NCI-H2029 treated with DMSO at 0.1 percent for 48 hours (cell line): ENCODE data around the gene SMC4.
"Not testable (repeated sequence)": the region's sequence is repeated elsewhere in the genome, so short reads cannot be mapped to it uniquely, and the experiment has no call there.

Experiments used
- DNase-seq: peaks from one replicate; lab custom pipeline; 2025; lab: John Stamatoyannopoulos, UW

SMC4 gene

DNA sequence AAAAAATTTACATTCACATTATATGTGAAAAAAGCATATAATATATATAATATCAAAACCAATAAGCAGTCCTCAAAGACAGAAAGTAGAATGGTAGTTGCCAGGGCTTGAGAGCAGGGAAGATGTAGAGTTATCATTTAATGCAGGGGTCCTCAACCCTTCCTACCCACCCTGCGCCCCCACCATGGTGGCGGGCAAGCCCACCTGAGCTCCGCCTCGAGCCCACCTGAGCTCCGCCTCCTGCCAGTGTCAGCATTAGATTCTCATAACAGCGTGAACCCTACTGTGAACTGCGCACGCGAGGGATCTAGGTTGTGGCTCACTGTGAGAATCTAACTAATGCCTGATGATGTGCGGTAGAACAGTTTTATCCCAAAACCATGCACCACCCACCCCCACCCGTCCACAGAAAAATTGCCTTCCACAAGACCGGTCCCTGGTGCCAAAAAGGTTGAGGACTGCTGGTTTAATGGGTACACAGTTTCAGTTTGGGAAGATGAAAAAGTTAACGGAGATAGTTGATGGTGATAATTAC is 47.1 kb downstream of the SMC4 start:
- no peak for DNase-seq

DNA sequence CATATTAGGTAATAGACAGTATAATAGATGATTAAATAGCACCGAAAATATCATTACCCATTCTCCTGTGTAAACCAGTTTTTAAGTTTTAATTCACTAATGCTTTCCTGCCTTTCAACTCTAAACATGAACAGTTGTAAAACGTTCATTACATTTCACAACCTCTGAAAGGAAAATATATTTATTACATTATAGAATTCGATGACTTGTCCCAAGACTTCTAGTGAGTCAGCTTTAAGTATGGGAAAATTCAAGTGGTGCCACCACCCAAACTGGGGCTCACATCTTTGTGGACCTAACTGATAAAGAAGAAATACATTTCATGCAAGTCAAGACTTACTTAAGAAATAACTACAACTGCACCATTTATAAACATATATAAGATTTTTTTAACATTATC is 48.1 kb downstream of the SMC4 start:
- DNase-seq = no peak

- peak; percentile 62 for DNase-seq
Measured at GRCh38 chr3:160448845-160449635, 49.6 kb downstream of the SMC4 start.

GRCh38 chr3:160449636-160450598 is 50.5 kb downstream of the SMC4 start, which contains the start of gene TRIM59:
Gene TRIM59 (minus strand): TSS chr3:160449786. CDS start chr3:160439183, 10,603 bp downstream.
- peak; percentile 75 for DNase-seq

- no peak for DNase-seq
Measured at GRCh38 chr3:160450846-160451245, 51.4 kb downstream of the SMC4 start.

DNA sequence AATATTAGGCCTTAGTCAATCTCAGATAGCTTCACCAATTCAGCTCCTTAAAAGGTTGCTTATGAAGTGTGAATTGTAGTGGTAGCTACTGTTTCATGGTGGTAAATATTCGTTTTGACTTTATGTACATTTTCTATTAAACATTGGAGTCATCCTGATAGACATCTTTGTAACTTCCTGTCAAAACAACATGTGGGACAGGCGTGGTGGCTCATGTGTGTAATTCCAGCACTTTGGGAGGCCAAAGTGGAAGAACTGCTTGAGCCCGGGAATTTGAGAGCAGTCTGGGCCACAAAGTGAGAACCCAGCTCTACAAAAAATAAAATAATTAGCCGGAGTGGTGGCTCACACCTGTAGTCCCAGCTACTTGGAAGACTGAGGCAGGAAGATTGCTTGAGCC is 52.2 kb downstream of the SMC4 start:
- no peak for DNase-seq

- DNase-seq = not testable (repeated sequence)
Measured at GRCh38 chr3:160452251-160452650, 52.8 kb downstream of the SMC4 start.

DNA sequence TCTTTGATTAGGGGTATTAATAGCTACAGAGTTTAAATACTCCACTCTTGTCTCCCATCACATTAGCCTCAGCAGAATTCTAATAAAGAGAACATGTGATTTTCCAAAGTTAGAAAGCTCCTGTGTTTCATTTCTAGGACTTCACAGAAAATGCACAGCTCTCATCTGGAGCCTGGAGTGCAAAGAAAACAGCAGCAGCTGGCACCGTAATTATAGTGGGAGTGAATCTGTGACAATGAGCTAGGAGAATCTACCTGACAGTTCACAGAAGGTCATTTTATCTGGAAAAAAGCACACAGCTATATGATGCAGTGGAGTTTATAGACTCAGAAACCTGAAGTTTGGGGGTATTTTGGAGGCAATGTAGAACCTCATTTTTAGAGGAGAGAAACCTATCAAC is 55.5 kb downstream of the SMC4 start:
- no peak for DNase-seq

DNA sequence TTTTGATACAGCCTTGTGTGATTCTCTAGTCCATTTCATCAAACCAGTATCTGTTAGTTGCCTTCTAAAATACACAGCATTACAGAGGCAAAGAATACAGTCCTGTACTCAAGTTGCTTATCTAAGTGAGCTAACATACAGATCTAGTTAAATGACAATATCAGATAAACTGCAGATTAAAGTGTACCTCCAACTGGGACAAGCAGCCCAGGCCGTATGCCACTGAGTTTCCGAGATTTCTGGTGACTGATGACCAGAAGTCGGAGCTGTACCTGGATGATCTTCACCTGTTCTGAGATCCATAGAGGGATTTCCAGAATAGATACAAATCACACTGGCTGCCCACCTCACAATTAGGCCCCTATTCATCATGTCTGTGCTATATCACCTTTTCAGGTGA is 56.4 kb downstream of the SMC4 start:
- DNase-seq = no peak

- DNase-seq = no peak
Measured at GRCh38 chr3:160458151-160458550, 58.7 kb downstream of the SMC4 start.

DNA sequence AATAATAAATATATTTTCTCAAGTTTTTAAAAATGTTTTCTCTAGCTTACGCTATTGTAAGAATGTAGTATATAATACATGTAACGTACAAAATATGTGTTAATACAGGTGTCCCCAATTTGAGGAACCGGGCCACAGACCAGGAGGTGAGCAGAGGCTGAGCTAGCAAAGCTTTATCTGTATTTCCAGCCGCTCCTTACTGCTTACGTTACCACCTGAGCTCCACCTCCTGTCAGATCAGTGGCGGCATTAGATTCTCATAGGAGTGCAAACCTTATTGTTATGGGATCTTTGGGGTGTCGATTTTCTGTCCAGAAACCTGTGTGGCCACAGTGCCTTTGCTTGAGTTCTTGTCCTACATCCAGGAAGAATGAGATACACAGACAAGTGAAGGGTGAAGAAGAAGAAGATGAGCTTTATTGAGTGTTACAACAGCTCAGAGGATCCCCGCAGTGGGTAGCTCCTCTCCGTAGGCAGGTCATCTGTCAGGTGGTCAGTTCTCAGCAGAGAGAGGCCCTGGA is 60.1 kb downstream of the SMC4 start:
- DNase-seq = no peak

GRCh38 chr3:160460033-160460432 is 60.6 kb downstream of the SMC4 start:
- no peak for DNase-seq

DNA sequence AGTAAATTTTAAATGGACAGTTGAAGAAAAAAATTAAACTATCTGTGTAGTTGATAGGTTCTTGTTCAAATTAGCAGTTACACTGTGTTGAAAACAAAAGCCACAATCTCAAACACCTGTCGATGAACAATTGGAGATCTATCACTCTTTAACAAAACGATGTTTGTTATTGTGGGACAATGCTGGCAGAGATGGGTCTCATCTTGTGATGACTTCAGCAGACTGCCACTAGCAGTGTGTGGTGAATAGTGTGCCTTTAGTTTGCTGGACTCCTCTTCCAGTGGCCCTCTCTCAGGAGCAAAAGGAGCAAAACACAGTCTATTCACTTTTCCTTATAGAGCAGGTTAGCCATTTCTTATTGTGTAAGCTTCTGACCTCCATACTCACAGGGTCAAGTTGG is 64.9 kb downstream of the SMC4 start:
- DNase-seq = no peak

DNA sequence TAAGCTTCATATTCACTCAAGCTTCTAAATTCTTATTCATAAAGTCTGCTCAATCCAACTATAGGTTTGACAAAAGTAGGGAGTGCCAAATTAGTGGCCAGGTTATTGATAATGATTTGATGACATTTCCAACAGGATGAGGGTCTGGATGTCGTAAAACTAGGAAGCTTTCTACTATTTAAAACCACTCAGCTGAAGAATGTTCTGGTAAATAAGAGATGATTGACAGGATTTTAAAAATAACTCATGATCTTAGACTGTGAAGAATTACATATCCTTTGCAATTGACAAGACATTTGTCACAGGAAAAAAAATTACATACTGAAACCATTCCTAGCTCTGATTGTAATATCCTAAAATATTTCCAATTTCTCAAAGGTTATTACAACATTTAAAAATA is 65.5 kb downstream of the SMC4 start:
- DNase-seq = no peak

DNA sequence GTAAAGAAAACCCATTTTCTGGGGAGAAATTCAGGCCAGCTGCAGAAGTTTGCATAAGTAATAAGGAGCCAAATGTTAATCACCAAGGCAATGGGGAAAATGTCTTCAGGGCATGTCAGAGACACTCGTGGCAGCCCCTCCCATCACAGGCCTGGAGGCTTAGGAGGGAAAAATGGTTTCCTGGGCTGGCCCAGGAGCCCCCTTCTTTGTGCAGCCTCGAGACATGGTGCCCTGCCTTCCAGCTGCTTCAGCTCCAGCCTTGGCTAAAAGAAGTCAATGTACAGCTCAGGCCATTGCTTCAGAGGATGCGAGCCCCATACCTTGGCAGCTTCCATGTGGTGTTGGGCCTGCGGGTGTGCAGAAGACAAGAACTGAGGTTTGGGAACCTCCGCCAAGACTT is 70.7 kb downstream of the SMC4 start:
- no peak for DNase-seq

GRCh38 chr3:160471892-160472291 is 72.4 kb downstream of the SMC4 start:
- DNase-seq = no peak

DNA sequence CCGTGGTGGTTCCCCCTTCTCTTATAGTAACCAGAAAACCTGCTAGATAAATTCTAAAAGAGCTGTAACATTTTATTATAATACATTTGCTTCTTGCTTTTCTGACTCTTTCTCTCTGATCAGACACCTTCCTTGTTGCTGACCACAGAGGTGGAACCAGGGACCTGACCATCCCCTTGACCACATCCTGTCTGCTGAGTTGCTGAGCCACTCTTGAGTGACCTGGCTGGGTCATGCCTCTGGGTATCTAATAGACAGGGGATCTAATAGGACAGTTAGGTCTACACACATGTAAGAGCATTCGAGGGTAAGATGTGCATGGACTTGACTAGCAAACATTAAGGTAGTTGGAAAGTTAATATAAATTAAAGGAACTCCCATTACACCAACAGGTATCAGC is 72.9 kb downstream of the SMC4 start:
- DNase-seq = no peak

DNA sequence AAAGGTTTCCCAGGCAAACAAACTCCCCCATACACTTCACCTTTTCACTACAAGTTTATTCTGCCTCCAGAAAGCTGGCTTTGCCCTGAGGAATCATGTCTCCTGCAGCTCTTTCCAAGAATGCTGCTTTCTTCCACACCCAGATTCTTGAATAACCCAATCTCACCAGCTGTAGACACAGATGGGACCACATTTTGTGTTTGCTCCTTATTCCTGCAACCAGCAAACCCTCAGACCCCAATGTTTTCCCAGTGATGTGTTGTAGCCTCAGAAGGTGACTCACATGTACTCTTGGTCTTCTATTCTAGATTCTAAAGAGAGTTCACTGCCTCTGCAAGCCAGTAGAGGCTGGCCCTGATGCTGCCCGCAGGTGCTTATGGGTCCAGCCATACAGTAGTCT is 73.8 kb downstream of the SMC4 start:
- DNase-seq = no peak

DNA sequence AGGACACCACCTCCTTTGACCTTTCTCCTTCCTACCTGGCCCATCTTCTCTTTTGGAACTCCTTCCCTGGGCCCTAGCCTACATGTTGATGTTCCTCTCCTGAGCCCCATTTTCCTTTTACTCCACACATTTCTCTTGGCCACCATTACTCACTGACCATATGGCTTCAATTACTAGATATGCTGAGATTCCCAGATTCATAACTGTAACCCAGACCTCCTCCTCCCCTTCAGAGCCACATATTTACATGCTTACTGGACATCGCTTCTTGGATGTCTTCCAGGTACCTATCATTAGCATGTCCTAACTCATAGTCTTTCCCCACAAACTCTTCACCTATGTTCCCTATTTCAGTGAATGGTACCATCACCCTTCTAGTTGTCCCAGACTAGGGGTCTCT is 74.5 kb downstream of the SMC4 start:
- DNase-seq = no peak

GRCh38 chr3:160474416-160474838 is 75.0 kb downstream of the SMC4 start:
- DNase-seq = no peak

DNA sequence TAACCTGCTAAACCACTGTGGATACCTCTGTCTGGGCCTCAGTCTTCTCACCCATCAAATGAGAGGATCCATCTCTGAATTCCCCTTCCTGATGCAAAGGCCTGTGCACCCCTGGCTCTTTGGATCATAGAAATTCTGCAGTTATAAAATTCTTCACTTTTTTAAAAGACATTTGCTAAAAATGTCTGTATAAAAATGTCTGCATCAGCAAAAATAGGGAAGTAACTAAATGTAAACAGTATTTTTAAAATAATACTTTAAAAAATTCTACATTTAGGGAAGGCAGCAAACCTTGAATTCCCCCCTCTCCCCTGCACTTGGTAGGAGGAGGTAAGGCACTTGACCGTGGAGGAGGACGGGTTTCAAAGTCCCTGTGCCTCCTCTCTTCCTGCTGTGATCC is 75.7 kb downstream of the SMC4 start:
- DNase-seq = no peak

DNA sequence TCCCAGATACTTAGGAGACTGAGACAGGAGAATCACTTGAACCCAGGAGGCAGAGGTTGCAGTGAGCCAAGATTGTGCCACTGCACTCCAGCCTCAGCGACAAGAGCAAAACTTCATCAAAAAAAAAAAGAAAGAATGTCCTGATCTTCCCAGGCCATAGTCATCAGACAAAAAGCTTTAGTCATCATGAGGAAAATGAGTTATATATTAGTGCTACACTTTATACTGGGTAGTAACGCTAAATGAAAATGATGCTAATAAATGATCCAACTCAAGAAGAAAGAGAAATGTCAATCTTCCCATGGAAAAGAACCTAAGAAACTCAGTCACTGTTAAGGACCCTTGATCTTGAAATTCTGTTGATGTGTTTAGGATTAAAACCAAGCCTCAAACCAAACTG is 76.4 kb downstream of the SMC4 start:
- DNase-seq = no peak

DNA sequence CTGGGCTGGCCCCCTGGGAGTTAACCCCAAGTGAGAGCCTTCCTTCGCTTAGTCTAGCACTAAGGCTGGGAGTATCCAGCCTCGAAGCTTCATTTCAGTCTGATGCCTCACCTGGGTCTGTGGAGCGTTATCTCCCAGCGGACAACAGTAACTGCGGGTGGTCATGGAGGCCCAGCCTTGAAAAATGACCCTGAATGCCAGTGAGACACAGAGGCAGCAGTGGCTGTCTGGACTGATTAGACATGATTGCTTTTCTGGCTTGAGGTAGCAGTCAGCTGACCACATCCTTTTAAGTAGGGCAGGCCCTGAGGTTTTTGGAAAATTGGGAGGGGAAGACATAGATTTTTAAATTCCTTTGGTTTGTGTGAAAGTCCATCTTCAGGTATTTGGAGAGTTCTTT is 78.3 kb downstream of the SMC4 start:
- DNase-seq = no peak
